Activated effector memory CD4-positive, alpha-beta T cell treated with anti-CD3 and anti-CD28 coated beads, Interleukin-2, amount 50 U/mL, for 16 hours (primary cell): ENCODE data around the gene CHRND.

Experiments
- DNase-seq: peaks from one replicate; pipeline ENCODE4 v3.0.0-alpha.2; 2020

CHRND gene

GRCh38 chr2:232504438-232504837 is 21.5 kb upstream of the CHRND start:
- no peak for DNase-seq

- DNase-seq: no peak
These were observed 20.1 kb upstream of the CHRND start for GRCh38 chr2:232505856-232506255.

GRCh38 chr2:232506709-232507108 is 19.3 kb upstream of the CHRND start:
- no peak for DNase-seq

GRCh38 chr2:232508251-232508650 is 17.7 kb upstream of the CHRND start:
- no peak for DNase-seq

- DNase-seq: no peak
These were observed 14.5 kb upstream of the CHRND start for GRCh38 chr2:232511336-232511890.

GRCh38 chr2:232512602-232513001 is 13.4 kb upstream of the CHRND start:
- no peak for DNase-seq

- DNase-seq: no peak
These were observed 12.6 kb upstream of the CHRND start for GRCh38 chr2:232513353-232513752.

- DNase-seq: no peak
These were observed 10.3 kb upstream of the CHRND start for GRCh38 chr2:232515639-232516038.

GRCh38 chr2:232516551-232516950 is 9.4 kb upstream of the CHRND start:
- DNase-seq: no peak

GRCh38 chr2:232518844-232519243 is 7.1 kb upstream of the CHRND start:
- no peak for DNase-seq

- DNase-seq: no peak
These were observed 6.2 kb upstream of the CHRND start, which contains the start of gene PRSS56 for GRCh38 chr2:232519581-232520438. PRSS56 (plus strand) TSS chr2:232520388; CDS start chr2:232520599, 211 bp downstream.

GRCh38 chr2:232520489-232520888 is 5.5 kb upstream of the CHRND start:
- no peak for DNase-seq

- no peak for DNase-seq
These were observed 4.9 kb upstream of the CHRND start for GRCh38 chr2:232521098-232521497.

GRCh38 chr2:232521959-232522622 is 3.9 kb upstream of the CHRND start:
- DNase-seq: peak; percentile 88

GRCh38 chr2:232522623-232523401 is 3.1 kb upstream of the CHRND start:
- DNase-seq: no peak

- no peak for DNase-seq
These were observed 2.6 kb upstream of the CHRND start for GRCh38 chr2:232523402-232523681.

- DNase-seq: peak; percentile 69
These were observed 2.0 kb upstream of the CHRND start for GRCh38 chr2:232523682-232524597.

- no peak for DNase-seq
These were observed 1.2 kb upstream of the CHRND start for GRCh38 chr2:232524771-232525170.

GRCh38 chr2:232525199-232525598 is 761 bp upstream of the CHRND start:
- DNase-seq: no peak

GRCh38 chr2:232526372-232526941 is 497 bp downstream of the CHRND start:
- no peak for DNase-seq

GRCh38 chr2:232527905-232528470 is 2.0 kb downstream of the CHRND start:
- DNase-seq: no peak
